DMS153 (cell line): Measurements from ENCODE around the gene CTIF.
"Not testable (repeated sequence)": the region's sequence is repeated elsewhere in the genome, so short reads cannot be mapped to it uniquely, and the experiment has no call there.

Experiments
- DNase-seq: peaks from one replicate; lab custom pipeline; 2025; lab: John Stamatoyannopoulos, UW

The CTIF gene

DNA sequence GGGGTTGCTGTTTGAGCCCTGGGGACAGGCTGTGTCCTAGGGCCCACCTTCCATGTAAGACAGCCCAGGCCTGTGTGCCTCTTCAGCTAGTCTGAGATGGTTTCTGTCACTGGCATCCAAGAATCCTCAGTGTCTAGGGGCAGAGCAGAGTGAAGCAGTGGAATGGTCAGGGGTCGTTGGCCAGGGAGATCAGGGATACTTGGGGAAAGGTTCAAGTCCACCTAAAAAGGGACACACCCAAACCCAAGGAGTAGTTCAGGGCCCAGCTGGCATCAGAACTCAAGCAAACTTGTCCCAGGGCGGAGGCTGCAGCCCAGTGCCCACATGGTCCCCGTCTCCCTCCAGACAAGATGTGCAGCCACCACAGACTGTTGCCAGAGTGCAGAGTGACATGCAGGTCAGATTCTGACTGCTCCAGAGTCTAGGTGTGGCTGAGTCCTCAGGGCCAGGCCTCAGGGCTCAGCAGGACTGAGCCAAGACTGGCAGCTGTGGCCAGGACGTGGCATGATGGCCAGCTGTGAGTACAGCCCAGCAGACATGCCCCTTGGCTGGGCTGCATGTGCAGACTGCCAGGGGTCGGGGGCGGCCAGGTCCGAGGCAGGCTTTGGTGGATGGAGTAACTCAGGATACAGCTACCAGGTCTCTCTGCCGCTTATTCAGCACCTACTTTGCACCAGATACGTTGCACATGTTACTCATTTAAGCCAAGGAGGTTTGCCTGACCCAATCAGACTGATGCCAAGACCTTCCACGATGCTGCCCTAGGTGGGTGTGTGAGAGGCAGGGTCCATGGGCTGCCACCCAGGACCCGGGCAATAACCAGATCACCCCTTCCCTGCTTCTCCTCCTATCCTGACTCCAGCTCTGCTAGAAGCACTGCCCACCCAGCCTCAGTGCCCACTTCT, 265.4 kb downstream of the CTIF start:
- DNase-seq: no peak

- DNase-seq: no peak
These were observed 266.2 kb downstream of the CTIF start for GRCh38 chr18:48804856-48805610.

DNA sequence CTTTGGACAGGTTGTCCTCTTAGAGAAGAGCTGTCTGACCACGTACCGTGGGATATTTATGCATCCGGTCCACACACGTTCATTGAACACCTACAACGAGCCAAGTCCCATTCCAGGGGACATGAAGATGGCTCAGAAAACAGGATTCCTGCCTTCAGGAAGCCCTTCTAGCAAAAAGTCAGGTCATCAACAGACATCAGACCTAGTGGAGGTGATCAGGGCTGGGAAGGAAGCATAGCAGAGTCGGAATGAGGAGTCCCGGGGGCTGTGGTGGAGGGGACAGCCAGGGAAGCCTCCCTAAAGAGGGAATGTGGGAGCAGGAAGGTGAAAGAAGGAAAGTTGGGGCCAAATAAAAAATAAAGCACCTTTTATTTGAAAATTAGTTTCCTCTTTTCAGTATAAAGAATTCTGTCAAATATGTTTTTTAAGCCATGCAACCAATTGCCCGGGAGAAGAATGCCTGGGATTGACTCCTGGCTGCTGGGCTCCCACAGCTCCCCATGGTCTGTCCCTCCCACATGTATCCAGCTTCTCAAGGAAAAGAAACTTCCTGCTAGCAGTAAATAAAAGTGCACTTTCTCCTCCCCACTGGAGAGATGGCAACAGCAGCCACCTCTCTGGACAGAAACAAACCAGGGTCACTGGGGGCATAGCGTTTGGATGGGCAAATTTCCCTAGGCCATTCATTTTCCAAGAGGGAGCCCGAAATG, 267.1 kb downstream of the CTIF start:
- no peak for DNase-seq

DNA sequence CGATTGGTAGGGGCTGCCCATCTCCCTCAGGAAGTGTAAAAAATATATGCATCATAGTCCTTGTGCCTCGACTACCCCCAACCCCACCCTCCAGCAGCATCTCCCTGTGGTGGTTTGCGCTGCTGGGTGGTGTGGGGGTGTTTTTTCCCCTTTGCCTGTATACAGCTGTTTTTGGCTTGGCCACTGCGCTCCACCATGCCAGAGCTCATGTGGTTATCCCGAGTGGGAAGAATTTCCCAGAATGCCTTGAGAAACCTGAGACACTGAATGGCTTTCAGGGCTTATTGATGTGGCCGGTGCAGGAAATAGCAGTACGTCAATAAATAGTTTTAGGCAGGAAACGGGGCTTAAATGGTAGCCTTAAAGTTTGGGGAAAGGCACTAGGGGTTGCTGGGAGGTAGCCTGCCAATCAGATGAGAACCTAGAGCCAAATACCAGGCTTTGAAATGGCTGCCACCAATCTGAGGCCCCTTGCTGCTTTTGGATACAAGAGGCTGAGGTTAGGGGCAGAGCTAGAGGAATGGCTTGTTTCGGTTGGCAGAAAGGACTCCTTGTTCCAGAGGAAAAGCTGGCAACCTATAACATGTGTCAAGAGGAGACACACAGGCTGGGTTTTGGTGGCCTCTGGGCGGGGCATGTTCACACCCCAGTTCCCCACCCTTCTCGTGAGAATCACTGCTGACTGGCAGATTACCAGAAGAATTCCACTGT, 267.9 kb downstream of the CTIF start:
- DNase-seq: no peak

- no peak for DNase-seq
These were observed 269.6 kb downstream of the CTIF start for GRCh38 chr18:48808476-48808875.

- DNase-seq: no peak
These were observed 270.5 kb downstream of the CTIF start for GRCh38 chr18:48809365-48809764.

GRCh38 chr18:48810805-48811204, 272.0 kb downstream of the CTIF start:
- DNase-seq: no peak

DNA sequence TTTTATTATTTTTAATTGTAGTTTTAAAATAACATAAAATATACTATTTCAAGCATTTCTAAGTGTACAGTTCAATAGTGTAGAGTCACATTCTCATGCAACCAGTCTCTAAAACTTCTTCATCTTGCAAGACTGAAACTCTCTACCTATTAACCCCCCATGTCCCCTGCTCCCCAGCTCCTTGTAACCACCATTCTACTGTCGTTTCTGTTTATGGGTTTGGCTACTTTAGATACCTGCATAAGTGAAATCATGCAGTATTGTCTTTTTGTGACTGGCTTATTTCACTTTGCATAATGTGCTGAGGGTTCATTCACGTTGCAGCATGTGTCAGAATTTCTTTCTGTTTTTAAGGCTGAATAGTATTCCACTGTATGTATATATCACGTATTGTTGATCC, 272.6 kb downstream of the CTIF start:
- DNase-seq: no peak

GRCh38 chr18:48811977-48812451, 273.2 kb downstream of the CTIF start:
- DNase-seq: not testable (repeated sequence)

DNA sequence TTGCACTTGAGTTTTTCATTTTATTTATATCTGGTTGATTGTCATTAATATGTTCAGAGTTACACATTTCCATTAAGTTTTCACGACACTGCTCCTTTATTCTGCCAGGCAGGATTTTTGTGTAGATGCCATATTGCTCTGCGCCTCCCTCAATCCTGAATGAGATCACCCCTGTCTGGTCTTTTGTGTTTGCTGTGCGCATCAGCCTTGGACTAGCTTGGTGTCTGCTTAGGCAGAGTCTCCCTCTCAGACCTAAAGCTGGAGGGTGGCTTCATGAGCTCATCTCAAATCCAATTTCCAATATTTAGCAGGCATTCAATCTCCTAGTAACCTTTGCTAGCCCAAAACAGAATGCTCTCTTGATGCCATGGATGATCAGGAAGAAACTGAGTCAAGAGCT, 274.5 kb downstream of the CTIF start:
- DNase-seq: no peak

DNA sequence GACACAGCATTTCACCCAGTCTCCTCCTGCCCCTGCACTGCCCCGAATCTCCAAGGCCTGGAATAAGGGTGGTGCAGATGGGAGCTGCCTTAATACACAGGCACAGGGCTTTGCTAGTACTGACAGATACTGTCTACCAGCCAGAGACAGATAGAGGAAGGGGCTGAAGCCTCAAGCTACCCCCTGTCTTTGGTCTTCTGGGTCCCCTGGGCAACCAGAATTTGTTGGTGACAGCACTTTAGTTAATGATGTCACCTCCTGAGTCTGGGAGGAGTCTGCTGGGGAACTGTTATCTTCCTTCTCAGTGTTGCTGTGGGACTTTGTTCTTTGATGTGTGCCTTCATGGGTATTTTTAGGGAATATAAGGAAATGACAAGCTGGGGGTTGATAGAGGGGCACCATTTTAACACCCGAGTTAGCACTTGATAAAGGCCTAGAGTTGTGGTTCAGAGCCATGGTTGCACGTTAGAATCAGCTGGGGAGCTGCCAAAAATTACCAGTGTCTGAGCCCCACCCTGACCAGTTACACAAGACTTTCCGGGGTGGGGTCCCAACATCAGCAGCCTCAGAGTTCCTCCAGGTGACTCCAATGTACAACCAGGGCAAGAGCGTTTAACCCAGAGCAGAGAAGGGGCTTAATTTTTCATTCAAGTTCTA, 275.1 kb downstream of the CTIF start:
- no peak for DNase-seq

DNA sequence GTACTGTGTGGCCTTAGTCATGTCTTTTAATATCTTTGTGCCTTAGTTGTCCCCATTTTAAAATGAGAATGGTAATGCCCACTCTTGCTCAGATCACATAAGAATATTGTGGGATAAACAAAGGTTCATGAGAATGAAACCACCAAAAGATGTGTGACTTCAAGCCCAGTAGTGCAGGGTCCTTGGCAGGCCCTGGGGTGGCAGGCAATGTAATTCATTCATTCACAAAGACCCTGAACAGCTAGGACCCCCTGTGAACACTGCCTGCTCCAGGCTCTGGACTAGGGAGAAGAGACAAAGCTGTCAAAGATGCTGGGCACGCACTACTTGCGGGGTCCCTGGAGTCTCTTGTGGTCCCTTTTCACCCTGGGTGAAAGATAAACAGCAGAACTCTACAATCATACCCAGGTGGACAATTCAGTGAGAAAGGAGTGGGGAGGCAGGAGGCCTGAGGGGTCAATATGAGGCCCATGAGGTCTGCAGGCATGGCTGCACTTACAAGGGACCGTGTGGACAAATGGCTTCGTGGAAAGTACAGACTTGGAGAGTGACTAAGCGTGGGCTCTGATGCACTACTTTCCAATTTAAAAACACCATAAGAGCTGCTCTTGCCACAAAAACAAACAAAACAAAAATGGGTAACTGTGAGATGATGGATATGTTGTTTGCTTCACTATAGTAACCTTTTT, 275.8 kb downstream of the CTIF start:
- no peak for DNase-seq

DNA sequence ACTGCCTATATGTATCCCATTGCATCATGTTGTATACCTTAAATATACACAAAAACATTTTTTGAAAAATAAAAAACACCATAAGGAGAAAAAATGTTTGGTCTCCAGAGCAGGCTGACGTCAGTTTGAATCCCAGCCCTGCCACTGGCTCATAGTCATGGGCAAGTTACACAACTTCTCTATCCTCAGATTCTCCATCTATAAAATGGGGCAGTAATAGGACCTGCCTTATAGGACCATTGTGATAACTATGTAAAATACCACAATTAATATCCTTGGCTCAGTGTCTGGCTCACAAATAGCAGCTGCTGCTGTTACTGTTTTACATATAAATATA, 276.3 kb downstream of the CTIF start:
- no peak for DNase-seq

DNA sequence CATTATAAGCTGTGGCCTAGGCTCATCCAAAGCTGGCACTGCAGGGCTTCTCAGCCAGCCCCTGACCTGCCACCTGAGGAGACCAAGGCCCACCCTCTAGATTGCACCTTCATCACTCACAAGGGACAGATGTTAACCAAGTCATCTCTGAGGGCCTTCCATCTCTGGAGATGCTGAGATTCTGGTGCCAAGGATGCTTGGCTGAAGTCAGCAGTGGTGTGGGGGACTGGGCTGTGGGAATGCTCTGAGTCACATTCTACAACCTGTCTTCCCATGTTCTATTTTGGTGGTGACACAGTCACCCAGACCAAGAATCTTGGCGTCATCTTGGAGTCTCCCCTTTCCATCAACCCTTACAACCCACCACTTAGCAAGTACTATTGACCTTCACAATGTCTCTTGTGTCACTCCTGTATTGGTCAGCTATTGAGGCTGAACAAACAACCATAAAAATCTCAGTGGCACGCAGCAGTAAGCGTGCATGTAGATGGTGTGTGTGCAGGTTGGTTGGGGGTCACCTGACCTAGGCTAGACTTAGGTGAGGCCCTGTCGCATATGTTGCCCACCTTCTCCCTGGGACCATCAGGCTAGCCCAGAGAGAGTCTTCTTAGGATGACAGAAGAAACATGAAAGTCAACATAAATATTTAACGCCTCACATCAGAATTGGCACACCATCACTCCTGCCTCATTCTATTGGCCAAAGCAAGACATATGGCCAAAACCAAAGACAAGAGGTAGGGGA, 276.9 kb downstream of the CTIF start:
- DNase-seq: no peak

DNA sequence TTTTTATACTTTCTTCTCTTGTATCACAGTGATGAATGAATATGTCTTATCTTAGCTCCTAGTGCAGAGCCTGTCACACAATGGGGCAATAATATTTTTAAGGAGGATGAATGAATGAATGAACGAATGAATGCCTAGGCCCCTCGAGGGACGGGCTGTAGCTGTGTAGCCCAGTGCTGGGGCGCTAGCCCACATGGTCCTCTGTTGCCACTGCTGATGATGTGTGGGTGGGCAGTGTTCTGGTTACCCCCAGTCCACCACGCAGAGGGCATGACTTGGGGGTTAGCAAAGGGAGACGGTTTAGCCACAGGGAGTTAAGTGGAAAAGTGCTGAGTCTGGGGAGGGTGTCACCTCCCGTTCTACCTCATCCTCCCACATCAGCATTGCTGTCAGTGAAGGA, 277.7 kb downstream of the CTIF start:
- DNase-seq: no peak

DNA sequence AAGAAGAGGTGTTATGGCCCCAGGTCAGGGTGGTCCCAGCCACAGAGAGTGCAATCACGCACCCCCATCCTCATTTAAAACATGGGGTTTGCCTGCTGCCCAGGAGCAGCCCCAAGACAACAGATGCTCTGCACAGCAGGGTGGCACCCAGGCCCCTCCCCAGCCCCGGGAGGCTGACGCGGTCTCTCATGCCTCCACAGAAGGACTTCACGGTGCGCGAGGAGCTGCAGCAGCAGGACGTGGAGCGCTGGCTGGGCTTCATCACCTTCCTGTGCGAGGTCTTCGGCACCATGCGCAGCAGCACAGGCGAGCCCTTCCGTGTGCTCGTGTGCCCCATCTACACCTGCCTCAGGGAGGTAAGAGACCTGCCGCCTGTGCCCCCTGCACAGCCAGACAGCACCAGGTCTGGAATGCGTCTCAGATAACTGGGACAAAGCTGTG, 278.2 kb downstream of the CTIF start:
- no peak for DNase-seq

DNA sequence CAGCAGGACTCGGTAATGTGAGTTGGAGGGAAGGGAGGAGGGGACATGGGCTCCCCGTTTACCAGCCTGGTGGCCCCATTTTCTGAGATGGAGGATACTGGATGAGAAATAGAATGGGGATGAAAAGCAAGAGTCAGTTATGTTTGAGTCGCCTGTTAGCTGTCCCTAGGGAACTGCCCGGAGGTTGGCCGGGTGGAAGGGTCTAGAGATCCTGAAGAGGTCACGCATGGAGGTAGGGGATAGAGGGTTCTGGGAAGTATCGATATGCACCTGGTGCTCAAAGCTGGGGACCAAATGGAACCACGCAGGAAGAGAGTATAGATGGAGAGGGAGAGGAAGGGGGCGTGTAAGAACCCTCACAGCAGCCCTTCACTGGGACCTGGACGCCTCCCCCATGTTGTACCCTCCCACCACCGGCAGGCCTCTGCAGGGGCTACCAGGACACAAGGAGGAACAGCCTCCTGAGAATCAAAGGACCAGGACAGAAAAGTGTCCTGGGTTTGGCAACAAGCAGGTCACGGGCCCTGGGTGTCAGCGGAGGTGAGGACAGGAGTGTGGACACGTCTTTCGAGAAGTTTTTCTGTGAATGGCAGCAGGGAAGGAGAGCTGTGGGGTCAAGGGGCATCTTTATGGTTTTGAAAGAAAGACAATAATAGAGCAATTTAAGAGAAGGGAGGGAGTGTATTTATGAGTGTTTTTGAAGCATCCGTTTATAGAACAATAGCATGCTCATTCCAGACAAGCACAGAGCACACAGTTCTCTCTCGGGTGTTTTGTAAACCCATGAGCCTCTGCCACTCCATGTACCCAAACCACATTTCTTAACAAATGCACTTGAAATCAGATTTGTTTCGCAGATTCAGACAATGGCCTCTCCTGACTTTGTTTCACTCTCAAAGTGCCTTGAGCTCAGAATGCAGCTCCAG, 279.8 kb downstream of the CTIF start:
- DNase-seq: no peak

DNA sequence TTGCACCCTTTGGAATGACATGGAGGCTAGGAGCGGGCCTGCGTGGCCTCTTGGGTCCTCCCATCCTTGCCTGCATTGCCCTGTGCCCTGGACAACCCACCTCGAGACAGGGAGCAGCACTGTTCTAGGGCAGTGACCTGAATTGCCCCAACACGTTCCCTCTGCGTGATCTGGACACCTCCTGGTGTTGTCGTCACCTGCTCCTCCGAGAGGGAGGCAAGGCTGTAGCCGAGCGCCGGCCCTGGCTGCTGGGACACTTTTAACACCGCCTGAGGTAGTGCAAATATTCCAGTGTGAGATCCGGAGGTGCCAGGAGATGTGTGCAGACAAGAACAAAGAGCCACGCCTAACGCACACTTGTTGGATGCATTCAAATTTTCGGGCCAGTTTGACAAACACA, 280.4 kb downstream of the CTIF start:
- no peak for DNase-seq
